Panc1 (cell line): ENCODE measurements around the gene SLC8A1. TPM values are rescaled to one million over a fixed set of nuclear protein-coding genes. Genes with fewer than 3 reads are reported as not detected.

Experiments used
- ATAC-seq: fragments of 200-7000 bp; cut with Tn5 transposase; 2 replicates; pipeline ENCODE4 v1.9.1; 2020; ENCODE audit warnings: mild to moderate bottlenecking, moderate library complexity
- BruUV-seq: library from RNA; stranded (reverse); fragments of 400-500 nt; replicated peaks from 2 replicates; lab custom pipeline; 2021; lab: Mats Ljungman, UMichigan
- CTCF ChIA-PET: fragments of 300-600 bp; sonication (Branson Sonifier 250); formaldehyde crosslinking; loops from one replicate; lab custom pipeline; 2022; ENCODE audit warnings: antibody characterized with exemption; lab: Charles Lee
- POLR2A ChIA-PET: fragments of 300-600 bp; sonication (Branson Sonifier 250); formaldehyde crosslinking; loops from one replicate; lab custom pipeline; 2022; ENCODE audit warnings: antibody characterized with exemption; lab: Charles Lee
- DNase-seq: peaks from one replicate; pipeline ENCODE4 v3.0.0-alpha.2; 2010; ENCODE audit warnings: low read depth, low spot score
- H3K27ac ChIP-seq: 2 replicates; pipeline ENCODE4 v1.5.1; 2011; ENCODE audit warnings: mild to moderate bottlenecking, low read length, inconsistent platforms
- H3K27me3 ChIP-seq: fragments of 200-500 bp; sonication (Bioruptor generic); 2 replicates; pipeline ENCODE4 v1.6.0; 2014; ENCODE audit warnings: low read length, inconsistent platforms; ENCODE audit not compliant: control insufficient read depth, insufficient read depth
- H3K36me3 ChIP-seq: fragments of 200-500 bp; sonication (Bioruptor generic); 2 replicates; pipeline ENCODE4 v1.5.1; 2014; ENCODE audit warnings: inconsistent platforms, mild to moderate bottlenecking, low read length, moderate library complexity; ENCODE audit not compliant: control insufficient read depth, insufficient read depth
- H3K4me1 ChIP-seq: 2 replicates; pipeline ENCODE4 v1.5.1; 2011; ENCODE audit warnings: inconsistent platforms, mild to moderate bottlenecking, low read length, moderate library complexity; ENCODE audit not compliant: control insufficient read depth, insufficient read depth
- H3K4me3 ChIP-seq, 2 experiments: 2 replicates each; pipeline ENCODE4 v1.5.1; 2011 to 2012; ENCODE audit warnings: low read depth in 2 of 2, low read length in 2 of 2, mild to moderate bottlenecking in 2 of 2, inconsistent platforms in 1 of 2, moderate library complexity in 1 of 2
- H3K9me3 ChIP-seq: fragments of 200-500 bp; sonication (Bioruptor generic); 2 replicates; pipeline ENCODE4 v1.5.1; 2014; ENCODE audit warnings: low read depth, mild to moderate bottlenecking, inconsistent platforms, low read length, moderate library complexity; ENCODE audit not compliant: control insufficient read depth, insufficient read depth
- POLR2AphosphoS5 ChIP-seq: IDR thresholded peaks from 2 replicates; pipeline ENCODE4 v1.6.1; 2012; ENCODE audit warnings: mild to moderate bottlenecking, low read depth, low read length, moderate library complexity
- REST ChIP-seq, 2 experiments: IDR thresholded peaks; 2 replicates each; pipeline ENCODE4 v1.6.1; 2011 to 2012; ENCODE audit warnings: low read depth in 2 of 2, control low read depth in 1 of 2, low read length in 1 of 2, mild to moderate bottlenecking in 1 of 2, moderate library complexity in 1 of 2; ENCODE audit not compliant: insufficient read depth in 1 of 2
- SIN3A ChIP-seq: IDR thresholded peaks from 2 replicates; pipeline ENCODE4 v1.6.1; 2012; ENCODE audit warnings: low read depth, mild to moderate bottlenecking, low read length, moderate library complexity, borderline replicate concordance; ENCODE audit not compliant: insufficient read depth
- TCF7L2 ChIP-seq: IDR thresholded peaks from 2 replicates; pipeline ENCODE4 v1.6.1; 2011; ENCODE audit warnings: mild to moderate bottlenecking, low read depth, low read length, inconsistent platforms
- in situ Hi-C: cut with HindIII; loops from 2 replicates; pipeline ENCODE4 v1.10.0; 2016; ENCODE audit warnings: low sequenced_read_pairs, low pct_unique_long_range_greater_than_20kb
- intact Hi-C: fragments of 100-400 bp; cut with micrococcal nuclease; formaldehyde crosslinking; loops from one replicate; pipeline ENCODE4 v1.10.0; 2022; ENCODE audit not compliant: unreplicated experiment
- total RNA-seq: library from RNA; stranded (reverse); gene quantifications from one replicate; pipeline ENCODE4 v1.2.1, GENCODE V29; 2021; ENCODE audit not compliant: unreplicated experiment
- TF ChIP-seq, protein P1 (sequence below): fragments of 450-650 bp; IDR thresholded peaks from 2 replicates; pipeline ENCODE4 v1.5.1; 2017; ENCODE audit warnings: mild to moderate bottlenecking

SLC8A1 gene
- total RNA-seq, 1 experiment from 2014 or later = 0.59 TPM

- H3K27ac ChIP-seq = no peak overlapping the region
- BruUV-seq = no TSS peak
- TF ChIP-seq, protein P1, sequence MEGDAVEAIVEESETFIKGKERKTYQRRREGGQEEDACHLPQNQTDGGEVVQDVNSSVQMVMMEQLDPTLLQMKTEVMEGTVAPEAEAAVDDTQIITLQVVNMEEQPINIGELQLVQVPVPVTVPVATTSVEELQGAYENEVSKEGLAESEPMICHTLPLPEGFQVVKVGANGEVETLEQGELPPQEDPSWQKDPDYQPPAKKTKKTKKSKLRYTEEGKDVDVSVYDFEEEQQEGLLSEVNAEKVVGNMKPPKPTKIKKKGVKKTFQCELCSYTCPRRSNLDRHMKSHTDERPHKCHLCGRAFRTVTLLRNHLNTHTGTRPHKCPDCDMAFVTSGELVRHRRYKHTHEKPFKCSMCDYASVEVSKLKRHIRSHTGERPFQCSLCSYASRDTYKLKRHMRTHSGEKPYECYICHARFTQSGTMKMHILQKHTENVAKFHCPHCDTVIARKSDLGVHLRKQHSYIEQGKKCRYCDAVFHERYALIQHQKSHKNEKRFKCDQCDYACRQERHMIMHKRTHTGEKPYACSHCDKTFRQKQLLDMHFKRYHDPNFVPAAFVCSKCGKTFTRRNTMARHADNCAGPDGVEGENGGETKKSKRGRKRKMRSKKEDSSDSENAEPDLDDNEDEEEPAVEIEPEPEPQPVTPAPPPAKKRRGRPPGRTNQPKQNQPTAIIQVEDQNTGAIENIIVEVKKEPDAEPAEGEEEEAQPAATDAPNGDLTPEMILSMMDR = no peak
- no peak for TF ChIP-seq REST (IDR thresholded peaks at IDR 0.05; ENCODE audit: insufficient read depth in 1 of 2, low read depth in 2 of 2, low read length in 1 of 2)
- no peak for TF ChIP-seq POLR2AphosphoS5
- TF ChIP-seq TCF7L2 = no peak
- no peak for TF ChIP-seq SIN3A
- no peak overlapping the region for H3K4me3 ChIP-seq
- ATAC-seq (no peak), DNase-seq (no peak)
- ChIA-PET POLR2A (no interaction called here), CTCF (no interaction called here)
- H3K36me3 ChIP-seq = no peaks in the 10 kb centered on the region
- no peaks in the 10 kb centered on the region for H3K4me1 ChIP-seq
- intact Hi-C loops (no loop called here), in situ Hi-C loops (no loop called here)
- no peaks in the 10 kb centered on the region for H3K27me3 ChIP-seq
- H3K9me3 ChIP-seq = no peaks in the 10 kb centered on the region
Observed at GRCh38 chr2:40404517-40404916, 47.4 kb downstream of the SLC8A1 start.

- intact Hi-C loops = no loop called here
Observed at GRCh38 chr2:40403233-40403836, 48.6 kb downstream of the SLC8A1 start.

More at GRCh38 chr2:40403233-40403836, 48.6 kb downstream of the SLC8A1 start:
- no peak overlapping the region for H3K27ac ChIP-seq
- no peaks in the 10 kb centered on the region for H3K36me3 ChIP-seq
- ChIA-PET CTCF (no interaction called here), POLR2A (no interaction called here)
- no peaks in the 10 kb centered on the region for H3K4me1 ChIP-seq
- TF ChIP-seq, protein P1 = no peak
- TF ChIP-seq REST (IDR thresholded peaks at IDR 0.05; ENCODE audit: insufficient read depth in 1 of 2, low read depth in 2 of 2, low read length in 1 of 2) = no peak
- TF ChIP-seq TCF7L2 = no peak
- TF ChIP-seq POLR2AphosphoS5 = no peak
- TF ChIP-seq SIN3A = no peak
- in situ Hi-C loops = no loop called here
- H3K27me3 ChIP-seq = no peaks in the 10 kb centered on the region
- H3K4me3 ChIP-seq = no peak overlapping the region
- DNase-seq = no peak
- no peak for ATAC-seq
- BruUV-seq = no TSS peak
- H3K9me3 ChIP-seq = no peaks in the 10 kb centered on the region
